ENCODE measurements around the gene HACD2.
A peak's percentile ranks its signal among the peaks of the same experiment; 100 is the strongest.
"Not testable (repeated sequence)": the region's sequence is repeated elsewhere in the genome, so short reads cannot be mapped to it uniquely, and the experiment has no call there.

The HACD2 gene

DNA sequence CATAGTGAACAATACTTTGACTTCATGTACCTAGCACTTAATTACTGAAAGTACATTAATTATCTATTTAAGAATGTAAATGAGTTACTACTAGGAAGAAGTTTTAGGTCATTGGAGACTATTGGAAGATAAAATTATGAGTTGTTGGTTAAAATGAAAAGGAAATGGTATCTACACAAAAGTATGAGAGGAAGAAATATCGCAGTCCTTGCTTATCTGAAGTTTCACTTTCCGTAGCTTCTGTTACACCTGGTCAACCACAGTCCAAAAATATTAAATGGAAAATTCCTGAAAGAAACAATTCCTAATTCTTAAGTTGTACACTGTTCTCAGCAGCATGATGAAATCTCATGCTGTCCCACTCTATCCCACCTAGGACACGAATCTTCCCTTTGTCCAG is 57.8 kb downstream of the HACD2 start:
- no peak for DNase-seq (ENCODE audit: low read depth in 2 of 3, low spot score in 1 of 3)

DNA sequence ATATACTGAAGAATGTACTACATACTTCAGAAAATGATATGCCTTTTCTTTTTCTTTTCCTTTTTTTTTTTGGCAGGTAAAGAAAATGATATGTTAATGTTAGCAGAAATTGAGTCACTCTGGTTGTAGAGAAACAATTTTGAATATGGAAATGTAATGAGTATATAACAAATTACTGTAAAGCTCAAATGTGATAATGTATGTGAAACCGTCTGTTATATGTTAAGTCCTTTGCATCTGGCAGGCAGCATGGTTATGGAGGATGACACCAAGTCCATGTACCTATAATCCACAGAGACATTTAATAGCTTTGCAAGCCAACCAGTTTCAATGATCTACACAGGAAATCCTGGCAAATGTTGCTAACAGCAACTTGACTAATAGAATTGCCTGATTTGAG is 58.4 kb downstream of the HACD2 start:
- no peak for DNase-seq (ENCODE audit: low read depth in 2 of 3, low spot score in 1 of 3)

DNA sequence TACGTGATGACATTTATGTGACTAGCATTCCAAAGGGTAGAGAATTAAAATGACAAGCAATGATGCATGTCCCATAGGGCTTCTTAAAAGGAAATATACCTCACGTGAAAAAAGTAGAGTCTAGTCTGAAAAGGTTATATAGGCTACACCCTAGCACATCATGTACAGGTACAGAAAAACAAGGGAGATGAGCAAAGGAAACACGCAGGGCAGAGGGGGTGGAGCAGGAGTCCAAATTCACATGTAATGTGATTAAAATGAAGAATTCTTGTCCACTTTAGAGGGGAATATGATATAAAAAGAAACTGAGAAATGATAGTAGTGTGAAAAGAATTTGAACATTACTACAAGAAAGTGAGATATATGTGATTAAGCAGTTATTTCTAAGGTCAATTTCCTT is 59.4 kb downstream of the HACD2 start:
- DNase-seq (ENCODE audit: low read depth in 2 of 3, low spot score in 1 of 3): no peak

DNA sequence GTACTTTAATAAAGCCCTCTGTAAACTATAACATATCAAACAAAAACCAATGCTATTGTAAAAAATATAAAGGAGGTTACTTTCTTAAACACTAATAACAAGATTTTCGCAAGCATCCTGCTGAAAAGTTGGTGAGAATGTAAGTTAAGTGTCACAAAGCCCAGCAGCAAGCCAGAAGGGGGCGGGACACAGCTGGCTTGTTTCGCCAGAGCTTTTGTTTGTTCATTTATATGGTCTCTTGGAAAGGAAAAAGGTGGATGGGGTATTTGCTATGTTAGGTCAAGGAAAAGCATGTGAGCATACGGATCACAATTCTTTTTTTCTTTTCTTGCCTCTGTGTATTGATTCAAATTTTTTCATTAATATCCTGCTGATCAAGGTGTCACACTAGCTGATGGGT is 59.9 kb downstream of the HACD2 start:
- DNase-seq (ENCODE audit: low read depth in 2 of 3, low spot score in 1 of 3): no peak

DNA sequence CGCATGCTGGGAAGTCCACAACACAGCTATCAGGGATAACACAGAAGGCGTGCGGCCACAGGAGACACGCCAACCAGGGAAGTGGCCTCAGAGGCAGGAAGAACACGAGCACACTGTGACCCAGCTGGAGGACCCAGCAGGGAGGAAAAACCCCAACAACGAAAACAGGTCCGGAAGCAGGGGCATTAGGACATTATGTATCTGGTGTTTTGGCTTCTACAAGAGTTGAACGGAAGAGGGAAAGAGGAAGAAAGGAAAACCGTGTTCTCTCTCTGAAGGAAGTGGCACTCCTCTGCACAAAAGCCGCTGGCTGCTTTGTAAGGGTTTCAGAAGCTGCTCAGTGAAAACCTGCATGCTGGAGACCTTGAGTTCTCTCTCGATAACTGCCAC is 61.8 kb downstream of the HACD2 start:
- DNase-seq (ENCODE audit: low read depth in 2 of 3, low spot score in 1 of 3): no peak

DNA sequence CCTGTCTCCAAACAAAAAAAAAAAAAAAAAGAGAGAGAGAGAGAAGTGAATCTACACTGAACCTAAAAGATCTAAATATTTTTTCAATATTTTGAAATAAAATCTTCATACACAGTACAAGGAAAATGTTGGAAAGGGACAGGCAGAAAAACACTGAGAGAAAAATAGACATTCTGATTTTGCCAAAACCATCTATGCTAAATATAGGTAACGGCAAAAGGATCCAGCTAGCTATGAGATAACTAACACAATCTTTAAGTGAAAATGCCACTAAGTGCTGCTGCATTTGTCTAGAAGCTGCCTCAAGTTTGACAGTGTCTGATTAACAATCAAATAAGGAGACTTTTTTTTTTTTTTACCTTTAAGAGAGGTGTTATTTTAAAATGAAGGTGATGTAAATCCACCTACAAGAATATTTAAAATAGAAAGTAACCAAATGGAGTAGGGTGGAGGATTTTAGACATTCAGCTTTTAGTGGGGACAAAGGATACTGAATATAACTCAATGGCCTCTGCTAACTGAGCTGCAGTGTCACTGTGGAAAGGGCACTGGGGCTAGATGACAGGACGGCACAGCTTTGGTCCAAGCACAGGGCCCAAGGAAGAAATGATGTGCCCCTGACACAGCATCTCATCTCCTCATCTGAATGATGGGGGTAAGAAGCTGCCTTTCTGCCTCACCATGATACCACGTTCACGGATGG is 62.4 kb downstream of the HACD2 start:
- DNase-seq (ENCODE audit: low read depth in 2 of 3, low spot score in 1 of 3): no peak

DNA sequence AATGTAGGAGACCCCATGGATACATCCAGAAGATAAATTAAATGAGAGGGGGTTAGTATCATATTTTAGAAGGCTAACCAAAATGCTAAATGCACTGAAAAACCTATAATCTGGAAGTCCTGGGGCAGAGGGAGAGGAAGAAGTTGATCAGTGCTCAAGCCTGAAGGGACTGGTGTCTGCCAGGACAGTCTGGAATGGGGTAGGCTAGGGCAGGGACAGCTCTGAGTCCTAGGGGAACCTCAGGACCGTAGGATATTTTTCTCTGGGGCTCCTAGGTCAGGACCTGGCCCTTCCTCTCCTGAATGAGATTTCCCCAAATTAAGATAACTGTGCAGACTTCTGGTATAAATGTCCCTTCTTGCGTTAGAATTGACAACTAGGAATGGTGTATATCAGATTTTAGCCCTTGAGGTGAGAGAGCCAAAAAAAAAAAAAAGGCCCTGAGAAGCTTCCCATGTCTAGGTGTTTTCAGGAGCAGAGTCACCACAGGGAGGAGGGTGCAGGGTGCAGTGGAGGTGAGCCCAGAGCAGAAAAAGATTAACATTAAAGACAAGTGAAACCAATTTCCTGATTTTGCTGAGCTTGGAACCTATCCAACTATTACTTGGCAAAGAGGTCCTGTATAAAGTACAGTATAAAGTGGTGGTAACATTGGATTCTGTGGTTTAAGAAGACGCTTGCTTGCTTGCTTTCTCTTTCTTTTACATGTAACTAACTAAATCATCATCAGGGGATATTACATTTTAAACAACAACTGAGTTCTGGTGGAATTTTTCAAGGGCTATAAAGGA is 63.5 kb downstream of the HACD2 start:
- DNase-seq (ENCODE audit: low read depth in 2 of 3, low spot score in 1 of 3): no peak

DNA sequence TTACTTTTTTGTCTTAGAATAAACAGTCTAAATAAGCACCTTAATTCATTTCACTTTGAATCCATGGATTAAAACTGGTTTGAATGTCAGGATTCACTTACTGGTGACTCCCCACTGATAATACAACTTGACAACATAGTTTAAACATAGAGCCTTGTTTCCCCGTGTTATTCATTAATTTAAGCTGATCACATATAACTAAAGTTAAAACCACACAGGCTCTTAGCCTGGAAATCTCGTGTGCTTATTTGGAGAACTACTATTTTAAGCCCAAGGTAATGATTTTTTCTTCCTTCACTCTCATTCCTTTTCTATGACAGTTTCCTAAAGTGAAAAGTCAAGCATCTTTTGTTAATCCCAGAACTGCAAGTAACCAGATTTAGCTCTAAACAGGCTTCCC is 64.2 kb downstream of the HACD2 start:
- DNase-seq (ENCODE audit: low read depth in 2 of 3, low spot score in 1 of 3): no peak

DNA sequence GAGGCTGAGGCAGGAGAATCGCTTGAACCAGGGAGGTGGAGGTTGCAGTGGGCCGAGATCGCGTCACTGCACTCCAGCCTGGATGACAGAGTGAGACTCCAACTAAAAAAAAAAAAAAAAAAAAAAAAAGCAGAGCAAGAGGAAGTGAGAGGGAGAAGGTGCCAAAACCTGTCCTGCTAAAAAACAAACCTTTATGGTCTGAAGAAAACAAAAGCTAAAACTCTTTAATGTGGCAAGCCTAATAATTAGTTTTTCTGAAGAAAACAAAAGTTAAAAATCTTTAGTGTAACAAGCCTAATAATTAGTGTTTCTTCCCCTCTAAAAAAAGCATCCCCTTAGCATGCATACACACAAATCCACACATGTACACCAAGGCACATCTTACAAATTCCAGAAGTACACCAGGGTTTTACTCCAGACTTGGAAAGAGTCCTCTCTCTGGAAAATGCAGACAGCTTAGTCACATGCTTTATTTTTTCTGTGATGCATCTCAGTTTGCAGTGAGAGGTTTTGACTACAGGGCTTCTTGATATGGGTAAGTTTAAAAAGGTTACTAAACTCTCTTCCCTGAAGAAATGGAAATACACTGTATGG is 65.9 kb downstream of the HACD2 start:
- DNase-seq (ENCODE audit: low read depth in 2 of 3, low spot score in 1 of 3): no peak

DNA sequence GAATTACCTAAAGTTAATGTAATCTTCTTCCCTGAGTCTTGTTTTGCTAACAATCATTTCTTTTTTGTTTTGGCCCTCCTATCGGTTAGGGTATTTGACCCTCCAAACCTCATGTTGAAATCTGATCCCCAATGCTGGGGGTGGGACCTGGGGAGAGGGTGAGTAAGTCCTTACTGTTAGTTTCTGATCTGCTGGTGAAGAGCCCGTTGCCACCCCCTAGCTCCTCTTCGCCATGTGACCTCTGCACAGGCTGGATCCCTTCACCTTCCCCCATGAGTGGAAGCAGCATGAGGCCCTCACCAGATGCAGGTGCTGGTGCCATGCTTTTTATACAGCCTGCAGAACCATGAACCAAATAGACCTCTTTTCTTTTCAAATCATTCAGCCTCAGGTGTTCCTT is 73.1 kb downstream of the HACD2 start:
- DNase-seq (ENCODE audit: low read depth in 2 of 3, low spot score in 1 of 3): no peak

DNA sequence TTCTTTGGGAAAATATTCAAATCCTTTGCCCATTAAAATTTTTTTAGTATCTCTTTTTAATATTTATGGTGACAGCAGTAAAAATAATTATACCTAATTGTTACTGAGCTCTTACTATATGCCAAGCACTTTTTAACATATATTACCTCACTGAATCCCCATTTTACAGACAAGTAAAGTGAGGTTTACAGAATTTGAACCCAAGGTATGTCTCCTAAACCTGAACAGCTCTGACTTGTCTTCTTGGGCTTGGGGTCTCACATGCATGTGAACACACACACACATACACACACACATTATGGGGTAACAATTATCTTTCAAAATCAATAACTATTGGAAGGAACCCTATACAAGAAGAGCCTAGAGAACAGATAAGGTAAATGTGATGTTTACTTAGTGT is 73.8 kb downstream of the HACD2 start:
- no peak for DNase-seq (ENCODE audit: low read depth in 2 of 3, low spot score in 1 of 3)

DNA sequence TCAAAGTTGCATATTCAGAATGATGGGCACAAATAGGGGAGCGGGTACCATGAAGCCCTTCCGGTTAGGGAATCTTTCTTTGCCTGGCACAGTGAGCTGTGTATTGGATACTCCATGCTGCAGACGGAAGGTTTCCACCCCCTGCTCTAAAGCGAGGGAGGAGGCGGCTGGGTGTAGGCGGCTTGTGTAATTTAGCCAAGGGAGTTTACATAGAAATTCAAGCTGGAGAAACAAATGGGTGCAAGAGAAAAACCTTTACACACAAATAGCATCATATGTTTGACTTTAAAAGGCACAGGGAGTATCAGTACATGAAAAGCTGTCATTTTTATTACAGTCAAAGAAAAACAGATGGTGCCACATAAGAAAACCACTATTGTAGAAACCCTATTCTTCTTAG is 76.7 kb downstream of the HACD2 start:
- DNase-seq (ENCODE audit: low read depth in 2 of 3, low spot score in 1 of 3): no peak

DNA sequence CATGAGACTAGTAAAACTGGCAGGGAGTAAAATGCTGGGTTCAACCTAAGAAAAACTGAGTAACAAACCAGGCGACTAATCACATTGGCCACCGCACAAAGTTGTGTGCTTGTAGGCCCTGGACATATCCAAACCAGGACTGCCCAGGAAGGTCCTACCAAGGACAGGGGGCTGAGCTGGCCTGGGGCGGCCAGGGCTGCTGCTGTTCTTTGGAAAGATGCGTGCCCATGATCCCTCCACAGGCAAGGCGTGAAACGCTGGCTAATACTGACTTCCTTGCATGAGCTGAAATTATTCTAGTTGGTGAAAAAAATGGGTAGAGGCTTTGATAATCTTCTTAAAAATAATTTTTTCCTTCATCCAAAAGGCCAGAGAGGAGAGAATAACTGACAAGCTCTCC is 79.0 kb downstream of the HACD2 start:
- no peak for DNase-seq (ENCODE audit: low read depth in 2 of 3, low spot score in 1 of 3)

DNA sequence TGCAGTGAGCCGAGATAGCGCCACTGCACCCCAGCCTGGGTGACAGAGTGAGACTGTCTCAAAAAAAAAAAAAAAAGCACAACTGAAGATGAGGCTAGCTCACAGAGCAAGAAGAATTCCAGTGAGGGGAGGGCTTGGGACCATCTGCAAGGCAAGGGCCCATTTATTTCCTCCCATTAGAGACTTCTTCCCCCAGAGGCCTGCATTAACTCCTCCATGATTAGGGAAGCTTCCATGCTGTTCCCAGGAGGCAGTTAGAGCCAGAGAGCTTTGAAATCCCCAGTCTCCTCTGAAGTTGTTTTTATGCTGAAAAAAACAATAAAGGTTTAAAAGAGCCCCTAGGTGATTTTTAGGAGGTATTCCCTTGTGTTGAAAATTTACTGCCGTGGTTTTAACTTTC is 81.7 kb downstream of the HACD2 start:
- DNase-seq (ENCODE audit: low read depth in 2 of 3, low spot score in 1 of 3): no peak

DNA sequence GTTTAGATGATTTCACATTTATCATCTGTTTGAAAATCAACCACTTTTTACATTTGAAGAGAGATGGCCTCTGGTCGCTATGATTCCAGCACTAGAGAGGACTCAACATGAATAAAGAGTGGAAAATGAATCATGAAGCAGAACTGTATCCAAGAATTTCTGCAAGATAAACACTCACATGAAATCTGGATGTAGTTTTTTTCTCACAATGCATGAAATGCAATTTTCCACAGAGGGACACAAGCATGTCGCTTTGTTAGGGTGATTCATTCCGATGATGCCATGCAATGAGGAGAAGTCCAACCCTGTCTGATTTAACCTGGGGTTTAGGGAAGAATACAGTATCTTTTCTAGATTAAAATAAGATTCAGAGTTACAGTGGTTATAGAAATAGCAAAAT is 85.5 kb downstream of the HACD2 start:
- no peak for DNase-seq (ENCODE audit: low read depth in 2 of 3, low spot score in 1 of 3)

DNA sequence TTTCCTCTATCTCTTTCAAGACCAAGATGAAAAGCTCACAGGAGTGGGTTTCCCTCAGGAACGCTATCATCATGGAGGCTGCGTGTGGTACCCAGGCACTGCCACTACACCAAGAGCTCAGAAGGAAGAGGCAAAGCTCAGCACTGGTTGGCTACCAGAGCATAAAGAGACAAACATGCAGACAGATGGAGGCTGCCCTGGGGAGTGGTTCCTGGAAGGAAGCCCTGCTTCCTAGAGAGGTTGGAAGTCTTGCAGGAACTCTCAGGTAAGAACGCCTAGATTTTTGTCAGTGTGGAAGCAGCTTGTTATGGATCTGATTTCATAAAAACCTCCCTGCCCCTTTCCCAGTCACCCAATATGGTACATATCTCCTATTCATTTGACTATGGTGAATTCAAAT is 86.1 kb downstream of the HACD2 start:
- DNase-seq (ENCODE audit: low read depth in 2 of 3, low spot score in 1 of 3): no peak

DNA sequence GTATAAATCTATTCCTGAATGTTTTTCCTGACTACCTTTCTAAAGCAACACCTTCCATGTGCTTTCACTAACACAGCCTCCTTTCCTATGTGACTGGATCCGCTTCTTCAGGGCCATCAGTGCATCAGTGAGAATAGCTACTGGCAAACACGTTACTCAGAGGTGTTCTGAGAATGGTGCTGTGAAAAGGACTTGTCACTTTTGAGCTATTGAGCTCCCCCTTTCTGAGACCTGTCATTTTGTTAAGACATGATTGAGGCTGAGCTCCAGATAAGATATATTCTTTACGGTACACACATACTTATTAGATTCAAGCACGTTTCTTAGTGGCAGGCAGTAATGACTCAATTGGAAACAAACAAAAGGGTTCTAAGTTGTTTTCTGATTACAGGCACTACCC is 90.9 kb downstream of the HACD2 start:
- DNase-seq (ENCODE audit: low read depth in 2 of 3, low spot score in 1 of 3): no peak

DNA sequence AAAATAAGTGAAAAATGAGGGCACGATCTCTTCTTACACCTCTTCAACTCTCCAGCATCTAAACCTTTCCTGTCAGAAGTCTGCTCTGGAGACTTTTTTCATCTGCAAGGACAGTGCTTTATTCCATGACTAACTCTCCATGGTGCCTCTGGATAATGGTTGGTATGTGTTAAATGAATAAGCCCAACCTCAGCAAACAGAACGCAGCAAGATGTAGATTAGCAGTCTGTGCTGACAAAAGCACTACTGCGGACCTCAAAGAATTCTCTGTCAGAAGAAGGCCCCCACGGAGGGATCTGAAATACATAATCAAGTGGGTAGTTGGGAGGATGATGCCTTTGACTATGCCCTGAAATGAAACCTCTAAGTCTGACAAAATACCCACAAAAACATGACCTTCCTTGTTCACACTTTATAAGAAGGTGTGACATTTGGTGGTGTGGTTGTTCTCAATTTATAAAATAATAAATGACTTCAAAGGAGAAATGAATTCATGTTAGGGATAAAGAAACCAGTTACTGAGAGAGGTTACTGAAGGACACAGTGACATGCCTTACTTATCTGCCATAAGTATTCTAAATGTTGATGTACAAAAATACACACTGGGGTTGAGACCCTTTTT is 92.8 kb downstream of the HACD2 start:
- DNase-seq (ENCODE audit: low read depth in 2 of 3, low spot score in 1 of 3): no peak

DNA sequence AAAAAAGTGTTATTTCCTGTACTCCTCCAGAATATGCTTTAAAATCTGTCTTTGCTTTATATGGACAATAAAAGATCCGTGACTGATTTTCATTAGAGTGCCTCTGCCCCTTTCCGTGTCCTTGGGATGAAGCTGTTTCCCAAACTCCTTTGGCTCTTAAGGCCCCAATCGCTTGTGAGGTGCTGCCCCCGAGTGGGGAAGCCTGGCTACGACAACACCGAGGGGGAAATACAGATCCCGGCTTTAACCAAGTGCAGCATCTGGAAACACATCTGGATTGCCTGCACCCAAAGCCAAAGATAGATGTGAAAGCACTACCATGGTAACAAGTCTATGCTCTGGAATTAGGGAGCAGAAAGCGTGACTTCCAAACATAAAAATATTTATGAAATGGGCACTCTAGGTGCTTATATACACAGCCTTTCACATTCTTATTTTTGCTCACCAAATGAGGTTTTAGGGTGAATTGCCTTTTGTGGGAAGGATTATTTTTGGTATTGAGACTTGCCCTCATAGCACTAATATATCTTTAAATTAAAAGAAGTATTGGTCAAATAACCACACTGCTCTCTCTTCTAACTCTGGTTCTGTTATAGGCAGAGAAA is 95.4 kb downstream of the HACD2 start:
- peak; percentile 6 to 52 (median 32) for DNase-seq (ENCODE audit: low read depth in 2 of 3, low spot score in 1 of 3)

DNA sequence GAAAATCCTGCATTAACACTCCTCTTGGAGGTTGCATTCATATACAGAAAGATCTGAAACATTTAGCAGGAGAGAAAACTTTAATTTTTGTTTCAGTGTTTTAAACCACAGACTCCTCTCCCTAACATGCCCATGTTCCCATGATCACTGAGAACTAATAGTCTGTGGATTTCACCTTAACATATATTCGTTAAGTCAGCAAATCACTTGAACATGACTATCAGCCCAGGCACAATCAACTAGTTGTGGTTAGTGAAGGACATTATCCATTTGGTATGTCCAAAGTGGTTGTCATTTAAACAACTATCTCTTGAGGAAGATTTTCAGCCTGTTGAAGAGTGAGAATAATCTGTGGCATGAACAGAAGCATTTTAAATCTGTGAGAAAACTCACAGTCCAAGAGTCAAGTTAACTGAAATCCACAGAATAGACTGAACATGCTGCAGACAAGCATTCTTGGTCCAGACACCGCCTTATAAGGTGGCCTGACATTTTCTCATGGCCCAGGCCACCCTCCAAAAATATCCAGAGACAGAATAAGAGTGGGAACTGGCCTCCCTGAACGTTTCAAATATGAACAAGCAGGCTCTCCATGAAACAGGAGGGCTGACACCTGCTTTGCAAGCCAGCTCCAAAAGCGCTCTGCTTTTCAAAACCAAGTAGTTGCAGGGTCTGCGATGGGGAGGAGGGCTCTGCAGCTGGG is 96.1 kb downstream of the HACD2 start:
- DNase-seq (ENCODE audit: low read depth in 2 of 3, low spot score in 1 of 3): no peak

DNA sequence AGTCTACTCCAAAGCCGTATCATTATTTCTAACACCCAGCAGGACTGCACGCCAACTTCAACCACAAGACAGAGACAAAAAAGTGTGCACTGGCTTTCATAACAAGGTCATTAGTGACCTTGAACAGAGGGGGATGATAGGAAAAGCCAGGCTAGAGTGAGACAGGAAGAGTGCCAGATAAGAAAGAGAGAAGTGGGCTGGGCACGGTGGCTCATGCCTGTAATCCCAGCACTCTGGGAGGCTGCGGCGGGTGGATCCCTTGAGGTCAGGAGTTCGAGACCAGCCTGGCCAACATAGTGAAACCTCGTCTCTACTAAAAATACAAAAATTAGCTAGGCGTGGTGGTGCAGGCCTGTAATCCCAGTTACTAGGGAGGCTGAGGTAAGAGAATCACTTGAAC is 97.8 kb downstream of the HACD2 start:
- not testable (repeated sequence) for DNase-seq (ENCODE audit: low read depth in 2 of 3, low spot score in 1 of 3)
